HG02571 (cell line): Measurements from ENCODE around the gene SORBS1.
"Not testable (repeated sequence)": the region's sequence is repeated elsewhere in the genome, so short reads cannot be mapped to it uniquely, and the experiment has no call there.

Experiments
- ATAC-seq: cut with Tn5 transposase; IDR thresholded peaks from one replicate; pipeline ENCODE4 v1.9.1; 2021; ENCODE audit warnings: mild to moderate bottlenecking, moderate library complexity; ENCODE audit not compliant: unreplicated experiment

Gene SORBS1

DNA sequence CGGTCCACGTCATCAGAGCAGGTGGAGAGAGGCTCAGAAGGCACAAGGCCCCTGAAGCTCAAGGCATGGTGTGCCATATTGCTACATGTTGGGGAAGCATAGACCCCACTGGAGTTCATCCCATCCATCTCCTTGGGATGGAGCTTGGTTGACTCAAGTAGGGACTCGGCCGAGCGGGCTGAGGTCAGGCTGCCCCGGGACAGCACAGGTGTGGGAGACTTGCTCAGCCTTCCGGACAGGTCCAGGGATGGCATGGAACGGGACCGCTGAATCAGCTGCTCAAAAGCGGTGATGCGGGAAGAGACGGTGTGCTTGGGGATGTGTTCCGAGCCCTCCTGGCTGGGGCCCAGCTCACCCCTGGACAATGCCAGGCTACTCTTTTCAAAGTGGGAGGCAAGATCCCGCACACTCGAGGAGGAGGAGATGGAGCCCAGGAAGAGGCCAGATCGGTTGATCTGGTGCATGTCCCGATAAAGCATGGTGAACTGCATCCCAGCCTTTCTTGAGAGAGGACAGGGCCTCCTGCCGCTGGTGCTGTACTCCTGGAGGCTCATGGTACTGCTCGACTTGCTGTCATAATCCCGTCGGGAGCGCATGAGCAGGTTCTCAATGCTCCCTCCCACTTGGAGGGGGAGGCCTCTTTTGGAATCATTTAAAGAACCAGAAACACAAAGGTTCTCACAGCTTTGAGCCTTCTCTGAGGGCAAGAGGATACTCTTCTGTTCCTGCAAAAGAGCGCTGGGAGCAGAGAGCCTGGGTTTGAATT is 204.8 kb downstream of the SORBS1 start:
- ATAC-seq, result no peak

- no peak for ATAC-seq
Observed at GRCh38 chr10:95355301-95355700, 205.9 kb downstream of the SORBS1 start.

DNA sequence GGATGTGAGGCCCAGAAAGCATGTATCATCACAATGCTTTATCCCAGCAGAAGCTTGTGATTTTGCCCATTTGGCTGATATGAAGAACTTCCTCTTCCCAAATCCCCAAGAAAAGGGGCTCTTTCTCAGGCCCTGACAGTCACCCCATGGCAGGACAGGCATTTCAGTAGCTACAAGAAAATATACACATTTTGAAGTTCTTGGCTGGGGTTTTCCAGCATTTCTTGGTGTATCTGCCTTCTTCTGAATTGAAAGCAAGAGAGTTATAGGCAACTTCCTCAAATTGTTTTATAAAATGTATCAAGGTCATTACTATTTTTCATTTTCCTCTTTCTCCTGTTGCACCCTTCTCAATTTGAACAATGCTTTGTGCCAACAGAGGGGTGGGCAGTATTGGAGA is 207.1 kb downstream of the SORBS1 start:
- no peak for ATAC-seq

GRCh38 chr10:95353123-95353522 is 208.0 kb downstream of the SORBS1 start:
- no peak for ATAC-seq

DNA sequence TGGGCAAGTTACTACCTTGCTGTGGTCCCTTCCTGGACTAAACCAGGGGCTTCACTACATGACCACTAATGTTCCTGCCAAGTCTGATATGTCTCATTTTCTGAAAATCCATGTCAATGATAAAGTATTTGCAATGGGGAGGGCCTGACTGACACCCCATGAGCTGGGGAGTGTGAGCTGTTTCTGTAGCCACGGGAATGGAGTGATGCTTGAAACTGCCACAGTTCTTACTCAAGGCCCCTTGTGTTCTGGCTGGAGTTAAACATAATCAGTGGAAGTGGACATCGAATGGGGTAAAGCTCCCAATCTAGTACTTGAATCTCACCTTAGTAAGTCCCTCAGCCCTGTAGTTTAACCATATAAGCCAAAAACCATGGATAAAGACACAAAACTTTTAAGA is 208.5 kb downstream of the SORBS1 start:
- no peak for ATAC-seq

GRCh38 chr10:95350830-95351228 is 210.3 kb downstream of the SORBS1 start:
- ATAC-seq, result no peak

- ATAC-seq, result no peak
Observed at GRCh38 chr10:95350219-95350829, 210.8 kb downstream of the SORBS1 start.

GRCh38 chr10:95347402-95347766 is 213.8 kb downstream of the SORBS1 start:
- not testable (repeated sequence) for ATAC-seq

GRCh38 chr10:95346715-95347401 is 214.3 kb downstream of the SORBS1 start:
- ATAC-seq, result no peak

- ATAC-seq, result no peak
Observed at GRCh38 chr10:95343573-95343972, 217.6 kb downstream of the SORBS1 start.

DNA sequence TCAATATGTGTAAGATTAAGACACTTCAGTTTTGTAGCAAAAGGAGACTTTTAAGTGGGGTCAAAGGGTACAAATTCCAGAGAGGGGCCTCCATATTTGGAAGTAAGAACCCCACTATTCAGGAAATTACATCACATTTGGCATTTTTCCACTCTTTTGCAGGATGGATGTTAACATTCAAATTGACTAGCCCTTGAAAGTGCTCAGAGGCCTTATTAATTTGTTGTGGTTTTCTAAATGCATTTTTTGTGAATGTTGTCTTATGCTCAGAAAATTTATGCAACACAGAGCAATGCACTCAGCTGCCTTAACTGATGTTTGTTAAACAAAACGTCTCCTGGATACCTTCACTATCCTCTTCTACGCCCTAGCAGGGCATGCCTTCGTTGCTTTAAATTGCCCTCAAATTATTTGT is 219.4 kb downstream of the SORBS1 start:
- ATAC-seq, result no peak

- ATAC-seq, result no peak
Observed at GRCh38 chr10:95339863-95340262, 221.3 kb downstream of the SORBS1 start.

- no peak for ATAC-seq
Observed at GRCh38 chr10:95337423-95338160, 223.6 kb downstream of the SORBS1 start.

- ATAC-seq, result no peak
Observed at GRCh38 chr10:95336702-95337101, 224.5 kb downstream of the SORBS1 start.

GRCh38 chr10:95335933-95336699 is 225.1 kb downstream of the SORBS1 start:
- ATAC-seq, result no peak

DNA sequence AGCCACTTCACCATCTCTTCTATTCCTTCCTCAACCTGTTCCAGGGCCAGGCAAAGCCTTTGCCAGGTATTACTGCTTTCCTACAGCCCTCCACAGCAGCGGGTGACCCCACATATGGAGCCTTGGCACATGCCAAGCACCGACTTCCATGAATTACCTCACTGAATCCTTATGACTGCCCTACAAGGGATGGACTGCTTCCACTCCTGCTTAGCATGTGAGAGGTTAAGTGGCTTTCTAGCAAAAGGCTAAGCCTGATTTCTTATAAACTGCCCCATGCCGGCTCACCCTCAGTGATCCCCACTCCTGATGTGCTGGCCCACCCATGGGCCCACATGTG is 226.4 kb downstream of the SORBS1 start:
- ATAC-seq, result no peak

GRCh38 chr10:95333997-95334804 is 227.0 kb downstream of the SORBS1 start:
- ATAC-seq, result no peak

GRCh38 chr10:95332666-95333249 is 228.4 kb downstream of the SORBS1 start:
- ATAC-seq, result no peak

DNA sequence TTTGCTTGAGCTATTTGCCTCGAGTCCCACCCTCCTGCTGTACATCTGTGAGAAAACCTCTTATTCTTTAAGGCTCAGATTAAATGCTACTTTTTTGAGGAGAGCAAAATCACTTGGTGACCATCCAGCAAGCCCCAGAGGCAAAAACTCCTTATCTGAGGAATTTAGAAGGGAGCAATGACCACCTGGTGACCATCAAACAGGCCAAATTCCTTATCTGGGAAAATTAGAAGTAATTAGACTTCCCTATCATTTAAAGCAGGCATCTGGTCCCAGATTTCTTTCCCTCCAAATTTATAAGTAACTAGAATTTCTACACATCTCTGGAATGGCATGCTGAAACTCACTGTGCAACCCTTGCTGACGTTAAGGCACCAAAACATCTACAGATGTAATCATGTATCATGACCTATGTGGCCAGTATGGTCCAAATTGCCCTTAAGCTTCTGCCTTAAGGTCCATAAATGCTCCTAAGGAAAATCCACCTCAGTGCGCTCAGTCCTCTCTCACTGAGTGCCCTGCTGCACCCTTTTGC is 229.5 kb downstream of the SORBS1 start:
- no peak for ATAC-seq
